Ishikawa (cell line): ENCODE data around the gene TBC1D5.
A peak's percentile ranks its signal among the peaks of the same experiment; 100 is the strongest.

Experiments
- CEBPB ChIP-seq: IDR thresholded peaks from 2 replicates; pipeline ENCODE4 v1.6.1; 2012
- CREB1 ChIP-seq: IDR thresholded peaks from 2 replicates; pipeline ENCODE4 v1.6.1; 2012; ENCODE audit warnings: low read depth
- EGR1 ChIP-seq: IDR thresholded peaks from 2 replicates; pipeline ENCODE4 v1.6.1; 2012
- EP300 ChIP-seq: IDR thresholded peaks from 2 replicates; pipeline ENCODE4 v1.6.1; 2012; ENCODE audit warnings: borderline replicate concordance
- FOXM1 ChIP-seq: IDR thresholded peaks from 2 replicates; pipeline ENCODE4 v1.6.1; 2012; ENCODE audit warnings: low read depth, borderline replicate concordance
- MAX ChIP-seq: IDR thresholded peaks from 2 replicates; pipeline ENCODE4 v1.6.1; 2012
- NFIC ChIP-seq: IDR thresholded peaks from 2 replicates; pipeline ENCODE4 v1.6.1; 2012
- RAD21 ChIP-seq: IDR thresholded peaks from 2 replicates; pipeline ENCODE4 v1.6.1; 2012; ENCODE audit warnings: low read depth
- TAF1 ChIP-seq: IDR thresholded peaks from 2 replicates; pipeline ENCODE4 v1.6.1; 2012; ENCODE audit warnings: low read depth, mild to moderate bottlenecking
- TCF12 ChIP-seq: IDR thresholded peaks from 2 replicates; pipeline ENCODE4 v1.6.1; 2012; ENCODE audit warnings: low read depth
- TEAD4 ChIP-seq: IDR thresholded peaks from 2 replicates; pipeline ENCODE4 v1.6.1; 2012
- USF1 ChIP-seq: IDR thresholded peaks from 2 replicates; pipeline ENCODE4 v1.6.1; 2012
- YY1 ChIP-seq: IDR thresholded peaks from 2 replicates; pipeline ENCODE4 v1.6.1; 2012; ENCODE audit warnings: low read depth
- ZBTB7A ChIP-seq: IDR thresholded peaks from 2 replicates; pipeline ENCODE4 v1.6.1; 2012; ENCODE audit warnings: low read depth
- TF ChIP-seq, protein P1 (sequence below): IDR thresholded peaks from 2 replicates; pipeline ENCODE4 v1.6.1; 2012; ENCODE audit warnings: low read depth, mild to moderate bottlenecking

The TBC1D5 gene

DNA sequence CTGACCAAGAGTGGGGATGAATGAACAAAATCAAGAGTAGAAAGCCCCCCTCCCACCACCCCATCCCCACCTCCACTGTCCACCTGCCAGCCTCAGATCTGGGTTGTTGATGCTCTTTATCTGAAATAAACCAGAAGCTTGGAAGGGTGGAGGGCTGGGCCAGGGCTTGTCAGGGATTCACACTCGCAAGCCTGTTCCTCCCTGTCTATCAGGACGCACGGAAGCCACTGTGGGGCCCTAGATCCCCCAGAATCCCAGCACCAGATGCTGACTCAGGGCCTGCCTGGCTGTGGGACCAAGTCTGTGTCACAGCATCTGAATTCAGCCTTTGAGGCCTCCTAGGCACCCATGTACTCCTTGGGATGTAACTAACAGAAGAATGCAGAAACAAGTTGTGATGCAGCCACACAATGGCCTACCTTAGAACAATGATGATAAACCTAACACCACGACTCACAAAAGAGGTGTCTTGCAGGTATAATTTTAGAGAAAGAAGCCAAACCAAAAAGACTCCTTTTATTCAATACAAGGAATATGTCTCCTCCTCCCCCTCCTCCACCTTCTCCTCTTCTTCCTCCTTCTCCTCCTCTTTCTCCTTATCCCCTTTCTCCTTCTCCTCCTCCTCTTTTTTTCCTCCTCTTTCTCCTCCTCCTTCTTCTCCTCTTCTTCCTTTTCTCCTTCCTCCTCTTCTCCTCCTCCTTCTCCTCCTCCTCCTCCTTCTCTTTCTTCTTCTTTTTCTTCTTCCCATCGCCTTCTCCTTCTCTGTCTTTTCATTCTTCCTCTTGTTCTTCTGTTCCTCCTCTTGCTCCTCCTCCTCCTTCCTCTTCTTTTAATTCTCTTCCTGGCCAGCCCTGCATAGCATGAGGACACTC lies 623.0 kb downstream of the TBC1D5 start:
- no peak for TF ChIP-seq EGR1
- TF ChIP-seq YY1, result no peak
- no peak for TF ChIP-seq FOXM1
- no peak for TF ChIP-seq TEAD4
- TF ChIP-seq NFIC, result no peak
- no peak for TF ChIP-seq CEBPB
- TF ChIP-seq USF1, result no peak
- no peak for TF ChIP-seq TCF12
- TF ChIP-seq CREB1, result no peak
- TF ChIP-seq, protein P1, sequence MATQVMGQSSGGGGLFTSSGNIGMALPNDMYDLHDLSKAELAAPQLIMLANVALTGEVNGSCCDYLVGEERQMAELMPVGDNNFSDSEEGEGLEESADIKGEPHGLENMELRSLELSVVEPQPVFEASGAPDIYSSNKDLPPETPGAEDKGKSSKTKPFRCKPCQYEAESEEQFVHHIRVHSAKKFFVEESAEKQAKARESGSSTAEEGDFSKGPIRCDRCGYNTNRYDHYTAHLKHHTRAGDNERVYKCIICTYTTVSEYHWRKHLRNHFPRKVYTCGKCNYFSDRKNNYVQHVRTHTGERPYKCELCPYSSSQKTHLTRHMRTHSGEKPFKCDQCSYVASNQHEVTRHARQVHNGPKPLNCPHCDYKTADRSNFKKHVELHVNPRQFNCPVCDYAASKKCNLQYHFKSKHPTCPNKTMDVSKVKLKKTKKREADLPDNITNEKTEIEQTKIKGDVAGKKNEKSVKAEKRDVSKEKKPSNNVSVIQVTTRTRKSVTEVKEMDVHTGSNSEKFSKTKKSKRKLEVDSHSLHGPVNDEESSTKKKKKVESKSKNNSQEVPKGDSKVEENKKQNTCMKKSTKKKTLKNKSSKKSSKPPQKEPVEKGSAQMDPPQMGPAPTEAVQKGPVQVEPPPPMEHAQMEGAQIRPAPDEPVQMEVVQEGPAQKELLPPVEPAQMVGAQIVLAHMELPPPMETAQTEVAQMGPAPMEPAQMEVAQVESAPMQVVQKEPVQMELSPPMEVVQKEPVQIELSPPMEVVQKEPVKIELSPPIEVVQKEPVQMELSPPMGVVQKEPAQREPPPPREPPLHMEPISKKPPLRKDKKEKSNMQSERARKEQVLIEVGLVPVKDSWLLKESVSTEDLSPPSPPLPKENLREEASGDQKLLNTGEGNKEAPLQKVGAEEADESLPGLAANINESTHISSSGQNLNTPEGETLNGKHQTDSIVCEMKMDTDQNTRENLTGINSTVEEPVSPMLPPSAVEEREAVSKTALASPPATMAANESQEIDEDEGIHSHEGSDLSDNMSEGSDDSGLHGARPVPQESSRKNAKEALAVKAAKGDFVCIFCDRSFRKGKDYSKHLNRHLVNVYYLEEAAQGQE, result no peak
- no peak for TF ChIP-seq RAD21
- TF ChIP-seq TAF1, result no peak
- no peak for TF ChIP-seq MAX
- TF ChIP-seq EP300, result no peak
- no peak for TF ChIP-seq ZBTB7A

GRCh38 chr3:17118771-17119170 lies 623.7 kb downstream of the TBC1D5 start:
- TF ChIP-seq EP300 (no peak), TCF12 (no peak), CREB1 (no peak), ZBTB7A (no peak), TEAD4 (no peak), TAF1 (no peak), NFIC (no peak), EGR1 (no peak), FOXM1 (no peak), YY1 (no peak), CEBPB (no peak), RAD21 (no peak), USF1 (no peak), MAX (no peak)
- TF ChIP-seq, protein P1, result no peak

GRCh38 chr3:17116007-17116600 lies 626.3 kb downstream of the TBC1D5 start:
- TF ChIP-seq CEBPB (0 out of 2 replicates have a peak, but pooled peaks have one; percentile 26), EGR1 (no peak), EP300 (no peak)

GRCh38 chr3:17115186-17115585 lies 627.2 kb downstream of the TBC1D5 start:
- TF ChIP-seq FOXM1 (no peak), CEBPB (no peak), TAF1 (no peak), CREB1 (no peak), NFIC (no peak), TCF12 (no peak), MAX (no peak), EGR1 (no peak), EP300 (no peak)
- TF ChIP-seq, protein P1, result no peak
